K562 (cell line): ENCODE measurements around the gene SLC6A1. TPM values are rescaled to one million over a fixed set of nuclear protein-coding genes. Genes with fewer than 3 reads are reported as not detected.

ENCODE experiments used
- ATAC-seq: fragments of 200-7000 bp; cut with Tn5 transposase; 3 replicates; pipeline ENCODE4 v1.9.1; 2020; ENCODE audit warnings: moderate library complexity
- BruUV-seq: library from RNA; stranded (reverse); fragments of 400-500 nt; replicated peaks from 2 replicates; lab custom pipeline; 2021; lab: Mats Ljungman, UMichigan
- CTCF ChIA-PET: fragments of 300-600 bp; formaldehyde crosslinking; extraction: SDS; loops from one replicate; lab custom pipeline; 2021; ENCODE audit warnings: low intra/inter-chr PET ratio; lab: Yijun Ruan, JAX
- POLR2A ChIA-PET: fragments of 300-600, 350-650 bp; sonication (Branson Sonifier 250); formaldehyde crosslinking; extraction: SDS; loops from one replicate; lab custom pipeline; 2021; ENCODE audit warnings: antibody characterized with exemption, inconsistent platforms; lab: Yijun Ruan, JAX
- DNase-seq, 4 experiments: peaks; one replicate each; pipeline versions ENCODE4 v3.0.0 to v3.0.0-alpha.2; 2011 to 2018; ENCODE audit warnings: low spot score in 3 of 4, mixed read lengths in 3 of 4; ENCODE audit errors: extremely low read depth in 1 of 4
- FAIRE-seq: peaks from 2 replicates; lab custom pipeline; 2011; peaks lifted over from hg19 to GRCh38; lab: Jason Lieb, UNC
- H2AFZ ChIP-seq: 2 replicates; pipeline ENCODE4 v1.6.0; 2011; ENCODE audit warnings: low read depth, low read length, control low read depth, inconsistent platforms
- H3K27ac ChIP-seq: fragments of 200-600 bp; 3 replicates; pipeline ENCODE4 v1.8.0; 2011; ENCODE audit warnings: low read depth, mild to moderate bottlenecking, control low read depth, inconsistent platforms, low read length, moderate library complexity, mixed read lengths; ENCODE audit errors: extremely low read depth
- H3K27me3 ChIP-seq, 2 experiments: fragments of 300-600 bp in 1 of 2; 2 replicates in 1 of 2; 3 replicates in 1 of 2; pipeline versions ENCODE4 v1.6.0 to v1.8.0; 2011; ENCODE audit warnings: inconsistent platforms in 2 of 2, low read length in 2 of 2, mild to moderate bottlenecking in 1 of 2, mixed read lengths in 1 of 2, moderate library complexity in 1 of 2; ENCODE audit not compliant: control insufficient read depth in 2 of 2, insufficient read depth in 2 of 2
- H3K36me3 ChIP-seq: fragments of 300-600 bp; 3 replicates; pipeline ENCODE4 v1.8.0; 2011; ENCODE audit warnings: mild to moderate bottlenecking, low read length, inconsistent platforms; ENCODE audit not compliant: control insufficient read depth, insufficient read depth
- H3K4me1 ChIP-seq, 2 experiments: fragments of 200-600 bp in 1 of 2; replicated peaks in 1 of 2; 2 replicates in 1 of 2; 3 replicates in 1 of 2; pipeline versions ENCODE4 v1.5.1 to v1.8.0; 2011; ENCODE audit warnings: inconsistent platforms in 2 of 2, low read length in 2 of 2, mild to moderate bottlenecking in 1 of 2, mixed read lengths in 1 of 2, moderate library complexity in 1 of 2; ENCODE audit not compliant: control insufficient read depth in 2 of 2, insufficient read depth in 2 of 2
- H3K4me2 ChIP-seq: 2 replicates; pipeline ENCODE4 v1.6.1; 2011; ENCODE audit warnings: low read length, control low read depth, inconsistent platforms, mixed read lengths; ENCODE audit not compliant: insufficient read depth
- H3K4me3 ChIP-seq: fragments of 200-600 bp; sonication (generic), shearing (Covaris generic); 2 replicates; pipeline ENCODE4 v1.5.1; 2016; ENCODE audit warnings: control low read depth, inconsistent platforms
- H3K79me2 ChIP-seq: fragments of 200-600 bp; 3 replicates; pipeline ENCODE4 v1.8.0; 2011; ENCODE audit warnings: low read length, inconsistent platforms; ENCODE audit not compliant: control insufficient read depth, insufficient read depth
- H3K9ac ChIP-seq, 2 experiments: 2 replicates each; pipeline versions ENCODE4 v1.6.0 to v1.6.1; 2011; ENCODE audit warnings: low read depth in 2 of 2, low read length in 2 of 2, control low read depth in 1 of 2, inconsistent platforms in 1 of 2, mild to moderate bottlenecking in 1 of 2, mixed read lengths in 1 of 2; ENCODE audit not compliant: insufficient read depth in 1 of 2
- H3K9me1 ChIP-seq: one replicate; pipeline ENCODE4 v1.6.0; 2011; ENCODE audit warnings: inconsistent platforms, mild to moderate bottlenecking, low read length, moderate library complexity; ENCODE audit not compliant: control insufficient read depth, insufficient read depth
- H3K9me3 ChIP-seq: replicated peaks from 2 replicates; pipeline ENCODE4 v1.5.1; 2011; ENCODE audit warnings: low read depth, low read length, inconsistent platforms; ENCODE audit not compliant: control insufficient read depth, insufficient read depth
- H4K20me1 ChIP-seq: replicated peaks from 2 replicates; pipeline ENCODE4 v1.6.1; 2011; ENCODE audit warnings: low read length, inconsistent platforms, mixed read lengths; ENCODE audit not compliant: control insufficient read depth, insufficient read depth
- BRF1 ChIP-seq: IDR thresholded peaks from 3 replicates; pipeline ENCODE4 v1.6.1; 2011; ENCODE audit warnings: borderline replicate concordance, mild to moderate bottlenecking; ENCODE audit not compliant: insufficient read length; ENCODE audit errors: extremely low read depth
- CBFA2T2 ChIP-seq: fragments of 450-650 bp; conservative IDR thresholded peaks from 2 replicates; pipeline ENCODE4 v1.6.1; 2017; ENCODE audit warnings: mild to moderate bottlenecking
- MYC ChIP-seq, 2 experiments: fragments of 250-450 bp in 1 of 2; sonication (Bioruptor Pico) in 1 of 2; IDR thresholded peaks; 2 replicates each; pipeline versions ENCODE4 v1.5.1 to v1.6.1; 2012 to 2021; ENCODE audit warnings: low read depth in 2 of 2, borderline replicate concordance in 1 of 2, improper control_type of control experiment in 1 of 2, low read length in 1 of 2, mild to moderate bottlenecking in 1 of 2, moderate library complexity in 1 of 2
- NFE2 ChIP-seq: IDR thresholded peaks from 2 replicates; pipeline ENCODE4 v1.6.1; 2014; ENCODE audit warnings: antibody characterized with exemption, low read depth
- RFX5 ChIP-seq: IDR thresholded peaks from 2 replicates; pipeline ENCODE4 v1.6.1; 2011; ENCODE audit warnings: low read depth, mild to moderate bottlenecking, improper control_type of control experiment, low read length
- SMARCB1 ChIP-seq: IDR thresholded peaks from 2 replicates; pipeline ENCODE4 v1.6.1; 2011; ENCODE audit warnings: improper control_type of control experiment, low read depth; ENCODE audit not compliant: insufficient read length
- SP2 ChIP-seq: IDR thresholded peaks from 2 replicates; pipeline ENCODE4 v1.6.1; 2011; ENCODE audit warnings: mild to moderate bottlenecking, low read depth, low read length, moderate library complexity; ENCODE audit not compliant: poor library complexity, severe bottlenecking; ENCODE audit errors: extremely low read depth
- TFE3 ChIP-seq: fragments of 450-650 bp; formaldehyde crosslinking; IDR thresholded peaks from 2 replicates; pipeline ENCODE4 v1.4.0; 2020; ENCODE audit warnings: mild to moderate bottlenecking, mixed read lengths
- U2AF2 ChIP-seq: fragments of 200-400 bp; formaldehyde crosslinking; optimal IDR thresholded peaks from 2 replicates; pipeline ENCODE3; 2017; ENCODE audit warnings: low read depth, mild to moderate bottlenecking, low read length
- ZFX ChIP-seq: sonication (generic); formaldehyde crosslinking; IDR thresholded peaks from 2 replicates; pipeline ENCODE4 v1.8.0; 2022; ENCODE audit warnings: mild to moderate bottlenecking, missing genetic modification reagents, moderate library complexity
- ZNF347 ChIP-seq: fragments of 450-650 bp; formaldehyde crosslinking; IDR thresholded peaks from 2 replicates; pipeline ENCODE4 v1.4.0; 2020; ENCODE audit warnings: low read depth, mild to moderate bottlenecking, moderate library complexity
- ZNF57 ChIP-seq: fragments of 450-650 bp; formaldehyde crosslinking; IDR thresholded peaks from 2 replicates; pipeline ENCODE4 v1.4.0; 2020; ENCODE audit warnings: mild to moderate bottlenecking, moderate library complexity
- WGBS: fragments of 100-300 bp; shearing (Covaris generic); methylation state at CpG from one replicate; pipeline ENCODE4 v1.1.6; 2016; ENCODE audit warnings: low coverage, mixed read lengths; ENCODE audit not compliant: insufficient coverage; ENCODE audit errors: missing lambda C conversion rate; 5-methylcytosine and 5-hydroxymethylcytosine counted together
- in situ Hi-C: fragments of 300-500 bp; cut with MboI; formaldehyde crosslinking; loops from 4 replicates; pipeline ENCODE4 v1.15.0; 2018; ENCODE audit warnings: inconsistent platforms, mixed read lengths
- intact Hi-C: fragments of 100-400 bp; cut with micrococcal nuclease; formaldehyde crosslinking; loops from 2 replicates; pipeline ENCODE4 v1.14.2; 2022
- polyA plus RNA-seq, 8 experiments: library from polyadenylated mRNA; depleted of rRNA in 4 of 8; stranded (reverse) in 5 of 8; unstranded in 3 of 8; fragments of >200 nt; fragmentation: Nextera tagmentation in 2 of 8; fragmentation: Illumina TruSeq in 1 of 8; extraction: Ambion mirVana in 2 of 8; extraction: Trizol in 1 of 8; gene quantifications; 2 replicates each; pipeline versions ENCODE4 v1.2.1 to v1.2.3, GENCODE V29; 2011 to 2014; ENCODE audit warnings: inconsistent platforms in 1 of 8, missing spikeins in 1 of 8
- total RNA-seq, 7 experiments: library from RNA; depleted of rRNA in 6 of 7; stranded (reverse); fragments of >200 nt in 6 of 7; fragmentation: Illumina TruSeq in 2 of 7; extraction: Trizol in 2 of 7; gene quantifications; 2 replicates each; pipeline versions ENCODE4 v1.2.1 to v1.2.3, GENCODE V29; 2011 to 2021; ENCODE audit warnings: low replicate concordance in 1 of 7
- TF ChIP-seq, protein P1 (sequence below): sonication (generic); formaldehyde crosslinking; IDR thresholded peaks from 2 replicates; pipeline ENCODE4 v1.8.1; 2023; ENCODE audit warnings: mild to moderate bottlenecking, missing genetic modification reagents
- TF ChIP-seq, protein P2 (sequence below): fragments of 250-450 bp; sonication (Bioruptor Pico); IDR thresholded peaks from 2 replicates; pipeline ENCODE4 v1.8.0; 2021; ENCODE audit warnings: borderline replicate concordance, mild to moderate bottlenecking, moderate library complexity; ENCODE audit not compliant: poor library complexity, severe bottlenecking
- TF ChIP-seq, protein P3 (sequence below): fragments of 250-450 bp; sonication (Bioruptor Pico); IDR thresholded peaks from 2 replicates; pipeline ENCODE4 v1.5.1; 2021; ENCODE audit warnings: mild to moderate bottlenecking

Gene SLC6A1
- total and polyA plus RNA-seq, 9 of the 15 experiments (the other 6 are each of a cell fraction or from before 2014, with no cell fraction given): not detected

DNA sequence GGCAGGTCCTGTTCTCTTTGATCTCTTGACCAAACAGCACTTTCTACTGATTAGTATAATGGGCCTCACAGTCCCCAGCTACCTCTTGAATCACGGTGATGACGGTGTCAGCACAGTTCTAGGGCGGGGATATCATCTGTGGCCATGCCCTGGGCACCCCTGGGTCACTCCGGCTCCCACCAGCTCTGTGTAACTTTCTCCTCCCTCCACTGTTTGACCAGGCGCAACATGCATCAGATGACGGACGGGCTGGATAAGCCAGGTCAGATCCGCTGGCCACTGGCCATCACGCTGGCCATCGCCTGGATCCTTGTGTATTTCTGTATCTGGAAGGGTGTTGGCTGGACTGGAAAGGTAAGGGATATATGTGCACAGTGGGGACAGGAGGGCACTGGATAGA is 29.6 kb downstream of the SLC6A1 start (continued):
- TF ChIP-seq, protein P1, sequence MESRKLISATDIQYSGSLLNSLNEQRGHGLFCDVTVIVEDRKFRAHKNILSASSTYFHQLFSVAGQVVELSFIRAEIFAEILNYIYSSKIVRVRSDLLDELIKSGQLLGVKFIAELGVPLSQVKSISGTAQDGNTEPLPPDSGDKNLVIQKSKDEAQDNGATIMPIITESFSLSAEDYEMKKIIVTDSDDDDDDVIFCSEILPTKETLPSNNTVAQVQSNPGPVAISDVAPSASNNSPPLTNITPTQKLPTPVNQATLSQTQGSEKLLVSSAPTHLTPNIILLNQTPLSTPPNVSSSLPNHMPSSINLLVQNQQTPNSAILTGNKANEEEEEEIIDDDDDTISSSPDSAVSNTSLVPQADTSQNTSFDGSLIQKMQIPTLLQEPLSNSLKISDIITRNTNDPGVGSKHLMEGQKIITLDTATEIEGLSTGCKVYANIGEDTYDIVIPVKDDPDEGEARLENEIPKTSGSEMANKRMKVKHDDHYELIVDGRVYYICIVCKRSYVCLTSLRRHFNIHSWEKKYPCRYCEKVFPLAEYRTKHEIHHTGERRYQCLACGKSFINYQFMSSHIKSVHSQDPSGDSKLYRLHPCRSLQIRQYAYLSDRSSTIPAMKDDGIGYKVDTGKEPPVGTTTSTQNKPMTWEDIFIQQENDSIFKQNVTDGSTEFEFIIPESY (CRISPR knock-in tag): no peak
- no peak for TF ChIP-seq SP2
- TF ChIP-seq ZNF347: no peak
- no peak for TF ChIP-seq SMARCB1
- TF ChIP-seq U2AF2: no peak
- no peak for TF ChIP-seq MYC (IDR thresholded peaks at IDR 0.05; ENCODE audit: low read depth, low read length)
- no peak for TF ChIP-seq MYC (CRISPR knock-in tag; IDR thresholded peaks at IDR 0.05; ENCODE audit: borderline replicate concordance, low read depth)
- TF ChIP-seq ZNF57 (CRISPR knock-in tag): no peak
- TF ChIP-seq BRF1: no peak
- no peak for TF ChIP-seq NFE2

GRCh38 chr3:11024181-11024580 is 31.6 kb downstream of the SLC6A1 start:
- no peak for DNase-seq
- Histone ChIP-seq H3K9me1 (no peaks in the 10 kb centered on the region), H4K20me1 (peaks cover 13% of the 10 kb centered on the region; the same call in 1 of the 2 replicates), H3K4me2 (no peak overlapping the region), H3K4me1 (no peaks in the 10 kb centered on the region), H2AFZ (no peak overlapping the region), H3K9me3 (no peaks in the 10 kb centered on the region), H3K9ac (no peak overlapping the region), H3K79me2 (no peaks in the 10 kb centered on the region), H3K36me3 (no peaks in the 10 kb centered on the region), H3K27me3 (peaks cover 6 to 37% of the 10 kb centered on the region in 2 experiments; a peak in 3 of 5 replicates), H3K27ac (no peak overlapping the region), H3K4me3 (no peak overlapping the region)
- in situ Hi-C loops (no loop called here), intact Hi-C loops (no loop called here)
- no TSS peak for BruUV-seq
- 0% methylated on average over 4 of the region's 4 CpGs for WGBS
- POLR2A ChIA-PET: no interaction called here
- no peak for ATAC-seq
- CTCF ChIA-PET: no interaction called here
- FAIRE-seq: no peak
- TF ChIP-seq CBFA2T2 (no peak), TFE3 (CRISPR knock-in tag) (no peak), RFX5 (no peak), ZFX (CRISPR knock-in tag) (no peak)
- TF ChIP-seq, protein P2, sequence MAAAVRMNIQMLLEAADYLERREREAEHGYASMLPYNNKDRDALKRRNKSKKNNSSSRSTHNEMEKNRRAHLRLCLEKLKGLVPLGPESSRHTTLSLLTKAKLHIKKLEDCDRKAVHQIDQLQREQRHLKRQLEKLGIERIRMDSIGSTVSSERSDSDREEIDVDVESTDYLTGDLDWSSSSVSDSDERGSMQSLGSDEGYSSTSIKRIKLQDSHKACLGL (CRISPR knock-in tag): no peak
- TF ChIP-seq, protein P3, sequence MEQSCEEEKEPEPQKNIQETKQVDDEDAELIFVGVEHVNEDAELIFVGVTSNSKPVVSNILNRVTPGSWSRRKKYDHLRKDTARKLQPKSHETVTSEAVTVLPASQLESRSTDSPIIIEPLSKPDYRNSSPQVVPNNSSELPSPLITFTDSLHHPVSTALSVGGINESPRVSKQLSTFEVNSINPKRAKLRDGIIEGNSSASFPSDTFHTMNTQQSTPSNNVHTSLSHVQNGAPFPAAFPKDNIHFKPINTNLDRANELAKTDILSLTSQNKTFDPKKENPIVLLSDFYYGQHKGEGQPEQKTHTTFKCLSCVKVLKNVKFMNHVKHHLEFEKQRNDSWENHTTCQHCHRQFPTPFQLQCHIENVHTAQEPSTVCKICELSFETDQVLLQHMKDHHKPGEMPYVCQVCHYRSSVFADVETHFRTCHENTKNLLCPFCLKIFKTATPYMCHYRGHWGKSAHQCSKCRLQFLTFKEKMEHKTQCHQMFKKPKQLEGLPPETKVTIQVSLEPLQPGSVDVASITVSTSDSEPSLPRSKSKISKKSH (CRISPR knock-in tag): no peak
